SH-SY5Y (cell line): ENCODE results near the gene CREM.

Experiments
- GATA2 ChIP-seq: IDR thresholded peaks from 2 replicates; pipeline ENCODE4 v1.6.1; 2011; ENCODE audit warnings: mild to moderate bottlenecking, low read depth, low read length
- GATA3 ChIP-seq: IDR thresholded peaks from 2 replicates; pipeline ENCODE4 v1.6.1; 2011; ENCODE audit warnings: low read depth, mild to moderate bottlenecking, low read length, moderate library complexity

- no peak for TF ChIP-seq GATA2
- TF ChIP-seq GATA3, result no peak
Measured at GRCh38 chr10:35136263-35136815, 9.7 kb downstream of the CREM start.
